H9 (cell line): ENCODE results near the gene SPRY4. TPM values are rescaled to one million over a fixed set of nuclear protein-coding genes. Genes with fewer than 3 reads are reported as not detected.

Source experiments
- DNase-seq: peaks from one replicate; pipeline ENCODE4 v3.0.0-alpha.2; 2017
- H2AFZ ChIP-seq: one replicate; pipeline ENCODE4 v1.6.1; 2013; ENCODE audit warnings: mild to moderate bottlenecking, low read length, control low read depth, moderate library complexity
- H2AK5ac ChIP-seq: 2 replicates; pipeline ENCODE4 v1.6.1; 2013; ENCODE audit warnings: low read length, control low read depth, mixed read lengths; ENCODE audit not compliant: insufficient read length
- H2BK120ac ChIP-seq: one replicate; pipeline ENCODE4 v1.6.1; 2013; ENCODE audit warnings: low read depth, mild to moderate bottlenecking, low read length, control low read depth, inconsistent platforms; ENCODE audit not compliant: poor library complexity, severe bottlenecking
- H2BK12ac ChIP-seq: 2 replicates; pipeline ENCODE4 v1.6.1; 2013; ENCODE audit warnings: low read length, control low read depth, mixed read lengths, low read depth; ENCODE audit not compliant: insufficient read length
- H2BK15ac ChIP-seq: 2 replicates; pipeline ENCODE4 v1.6.1; 2013; ENCODE audit warnings: low read depth, low read length, control low read depth
- H2BK20ac ChIP-seq: one replicate; pipeline ENCODE4 v1.6.1; 2013; ENCODE audit warnings: low read depth, mild to moderate bottlenecking, low read length, control low read depth, inconsistent platforms; ENCODE audit not compliant: poor library complexity, severe bottlenecking
- H2BK5ac ChIP-seq: 2 replicates; pipeline ENCODE4 v1.6.1; 2013; ENCODE audit warnings: low read length, control low read depth, mixed read lengths; ENCODE audit not compliant: insufficient read length
- H3K14ac ChIP-seq: 2 replicates; pipeline ENCODE4 v1.6.1; 2013; ENCODE audit warnings: low read length, control low read depth; ENCODE audit not compliant: insufficient read depth
- H3K18ac ChIP-seq: 2 replicates; pipeline ENCODE4 v1.6.1; 2013; ENCODE audit warnings: low read depth, mild to moderate bottlenecking, mixed read lengths, low read length, control low read depth; ENCODE audit not compliant: insufficient read length
- H3K23ac ChIP-seq: 2 replicates; pipeline ENCODE4 v1.6.1; 2013; ENCODE audit warnings: low read length, control low read depth, mixed read lengths, low read depth; ENCODE audit not compliant: insufficient read length
- H3K23me2 ChIP-seq: 2 replicates; pipeline ENCODE4 v1.6.1; 2013; ENCODE audit warnings: low read depth, mild to moderate bottlenecking, mixed read lengths, low read length, control low read depth; ENCODE audit not compliant: insufficient read length, poor library complexity, severe bottlenecking
- H3K27ac ChIP-seq: 2 replicates; pipeline ENCODE4 v1.5.1; 2013; ENCODE audit warnings: low read length, control low read depth, mixed read lengths, low read depth; ENCODE audit not compliant: insufficient read length
- H3K27me3 ChIP-seq: 2 replicates; pipeline ENCODE4 v1.6.1; 2013; ENCODE audit warnings: low read length, control low read depth, inconsistent platforms; ENCODE audit not compliant: insufficient read depth
- H3K4ac ChIP-seq: 2 replicates; pipeline ENCODE4 v1.6.1; 2013; ENCODE audit warnings: low read depth, mild to moderate bottlenecking, control low read depth, inconsistent platforms, low read length, moderate library complexity
- H3K4me1 ChIP-seq: 2 replicates; pipeline ENCODE4 v1.6.1; 2013; ENCODE audit warnings: low read length, control low read depth, inconsistent platforms; ENCODE audit not compliant: insufficient read depth
- H3K4me2 ChIP-seq: 2 replicates; pipeline ENCODE4 v1.6.1; 2013; ENCODE audit warnings: low read length, control low read depth, mixed read lengths; ENCODE audit not compliant: insufficient read length, insufficient read depth
- H3K56ac ChIP-seq: 2 replicates; pipeline ENCODE4 v1.6.1; 2013; ENCODE audit warnings: low read depth, mild to moderate bottlenecking, mixed read lengths, low read length, control low read depth; ENCODE audit not compliant: insufficient read length
- H3K79me1 ChIP-seq: 2 replicates; pipeline ENCODE4 v1.6.1; 2013; ENCODE audit warnings: low read depth, mild to moderate bottlenecking, moderate library complexity, low read length, control low read depth, inconsistent platforms; ENCODE audit not compliant: insufficient read depth, poor library complexity, severe bottlenecking
- H3K79me2 ChIP-seq: 2 replicates; pipeline ENCODE4 v1.6.1; 2013; ENCODE audit warnings: low read length, control low read depth, inconsistent platforms; ENCODE audit not compliant: insufficient read depth
- H3K9ac ChIP-seq: 2 replicates; pipeline ENCODE4 v1.6.1; 2013; ENCODE audit warnings: low read length, control low read depth, mixed read lengths; ENCODE audit not compliant: insufficient read length; ENCODE audit errors: extremely low read depth
- H3K9me3 ChIP-seq: one replicate; pipeline ENCODE4 v1.6.1; 2013; ENCODE audit warnings: low read depth, low read length, inconsistent platforms; ENCODE audit not compliant: control insufficient read depth
- H3T11ph ChIP-seq: one replicate; pipeline ENCODE4 v1.6.1; 2013; ENCODE audit warnings: mild to moderate bottlenecking, low read length, control low read depth, inconsistent platforms
- H4K20me1 ChIP-seq: one replicate; pipeline ENCODE4 v1.6.1; 2013; ENCODE audit not compliant: control insufficient read depth, insufficient read length, insufficient read depth
- H4K5ac ChIP-seq: 2 replicates; pipeline ENCODE4 v1.6.1; 2013; ENCODE audit warnings: low read depth, mild to moderate bottlenecking, mixed read lengths, low read length, control low read depth; ENCODE audit not compliant: insufficient read length
- H4K8ac ChIP-seq: replicated peaks from 2 replicates; pipeline ENCODE4 v1.6.1; 2013; ENCODE audit warnings: low read length, control low read depth, mixed read lengths, low read depth; ENCODE audit not compliant: insufficient read length
- H4K91ac ChIP-seq: 2 replicates; pipeline ENCODE4 v1.6.1; 2013; ENCODE audit warnings: low read depth, mild to moderate bottlenecking, moderate library complexity, mixed read lengths, low read length, control low read depth; ENCODE audit not compliant: insufficient read length
- H3K27ac Mint-ChIP-seq, 3 experiments: 2 replicates in 2 of 3; 3 replicates in 1 of 3; pipeline ENCODE4 v1.8.0; 2020 to 2021; ENCODE audit warnings: mixed read lengths in 3 of 3, mild to moderate bottlenecking in 1 of 3, moderate library complexity in 1 of 3
- H3K27me3 Mint-ChIP-seq: 2 replicates; pipeline ENCODE4 v1.8.0; 2021; ENCODE audit warnings: low read depth, mild to moderate bottlenecking, moderate library complexity, mixed read lengths
- H3K36me3 Mint-ChIP-seq, 3 experiments: 2 replicates in 2 of 3; 3 replicates in 1 of 3; pipeline ENCODE4 v1.8.0; 2020 to 2021; ENCODE audit warnings: low read depth in 3 of 3, mixed read lengths in 3 of 3; ENCODE audit not compliant: insufficient read depth in 1 of 3
- H3K4me1 Mint-ChIP-seq, 2 experiments: 2 replicates each; pipeline ENCODE4 v1.8.0; 2020; ENCODE audit warnings: mixed read lengths in 2 of 2
- H3K4me3 Mint-ChIP-seq, 2 experiments: 2 replicates in 1 of 2; 3 replicates in 1 of 2; pipeline ENCODE4 v1.8.0; 2020 to 2021; ENCODE audit warnings: mild to moderate bottlenecking in 2 of 2, mixed read lengths in 2 of 2, moderate library complexity in 1 of 2
- H3K9me3 Mint-ChIP-seq, 2 experiments: 2 replicates in 1 of 2; 3 replicates in 1 of 2; pipeline ENCODE4 v1.8.0; 2020; ENCODE audit warnings: mild to moderate bottlenecking in 2 of 2, mixed read lengths in 2 of 2, moderate library complexity in 1 of 2
- WGBS: extraction: QIAGEN DNeasy Blood & Tissue Kit; methylation state at CpG from one replicate; pipeline ENCODE4 v1.1.7; 2013; ENCODE audit warnings: missing lambda C conversion rate, low lambda C conversion rate, mixed read lengths; ENCODE audit not compliant: insufficient read length; ENCODE audit errors: extremely low coverage; 5-methylcytosine and 5-hydroxymethylcytosine counted together
- total RNA-seq: library from RNA; stranded (reverse); gene quantifications from 2 replicates; pipeline ENCODE4 v1.2.1, GENCODE V29; 2021
- TF ChIP-seq, protein P1 (sequence below): fragments of 200-600 bp; sonication (generic); conservative IDR thresholded peaks from 3 replicates; pipeline ENCODE4 v1.8.0; 2021; ENCODE audit warnings: antibody characterized with exemption, mild to moderate bottlenecking

SPRY4 gene
- total RNA-seq, 1 experiment from 2014 or later = 92.4 TPM

DNA sequence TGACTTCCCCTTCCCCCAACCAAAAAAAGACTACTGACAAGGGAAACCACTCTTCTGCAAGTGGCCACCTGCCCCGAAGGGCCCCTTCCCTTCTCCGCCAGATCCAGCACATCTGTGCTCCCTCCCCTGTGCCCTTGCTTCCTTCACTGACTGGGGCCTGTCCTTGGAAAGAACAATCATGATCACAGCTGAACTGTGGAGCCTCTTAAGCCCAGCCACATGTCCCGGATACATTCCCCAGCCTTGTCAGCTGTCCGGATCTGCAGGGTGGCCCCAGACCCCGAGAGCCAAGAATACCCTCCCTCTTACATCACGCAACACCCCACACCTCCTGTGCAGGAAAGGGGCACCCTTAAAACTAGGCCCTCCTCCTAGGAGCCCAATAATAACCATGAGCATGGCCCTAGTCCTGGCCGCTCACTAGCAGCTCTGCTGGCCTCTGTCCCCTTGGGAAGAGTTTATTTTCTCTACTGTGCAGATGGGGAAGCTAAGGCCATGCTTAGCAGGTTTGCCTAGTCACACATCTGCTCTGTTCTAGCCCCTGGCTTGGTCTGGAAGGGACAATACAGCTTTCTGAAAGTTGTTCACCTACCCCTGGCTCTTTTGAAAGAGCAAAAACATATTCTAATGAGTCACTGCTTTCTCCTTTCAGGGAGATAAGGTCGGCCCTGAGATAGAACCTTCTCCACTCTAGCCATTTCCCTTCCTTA is 3.8 kb downstream of the SPRY4 start:
- H3K36me3 Mint-ChIP-seq = peaks cover 0 to 75% (median 68%) of the 10 kb centered on the region in 3 experiments; a peak in 5 of 7 replicates
- H3K18ac ChIP-seq = no peak overlapping the region
- H3K23ac ChIP-seq = no peak overlapping the region
- WGBS = no CpG with 5 or more reads among the region's 8 CpGs
- no peak overlapping the region for H3K27ac ChIP-seq
- no peak overlapping the region for H2AK5ac ChIP-seq
- no peak overlapping the region for H2BK12ac ChIP-seq
- no peak overlapping the region for H2BK20ac ChIP-seq
- peak; percentile 39 for DNase-seq
- no peak overlapping the region for H3K56ac ChIP-seq
- no peaks in the 10 kb centered on the region for H3K9me3 ChIP-seq
- no peak overlapping the region for H2AFZ ChIP-seq
- peaks cover 10% of the 10 kb centered on the region for H4K20me1 ChIP-seq
- no peak overlapping the region for H4K91ac ChIP-seq
- H3K27me3 ChIP-seq = no peaks in the 10 kb centered on the region
- peaks cover 87% of the 10 kb centered on the region for H3K79me2 ChIP-seq
- no peak overlapping the region for H4K8ac ChIP-seq
- H3T11ph ChIP-seq = no peak overlapping the region
- H3K9ac ChIP-seq = peak overlapping the region; percentile 53
- 0 out of 2 replicates have a peak overlapping the region, but pooled peaks have one; percentile 4 for H3K14ac ChIP-seq
- H3K4me3 Mint-ChIP-seq = peak overlapping the region; percentile 96 to 99
- H3K79me1 ChIP-seq = no peaks in the 10 kb centered on the region
- peak overlapping the region; percentile 29 to 77 (median 39); a peak in 5 of 7 replicates for H3K27ac Mint-ChIP-seq
- peaks cover 6% of the 10 kb centered on the region for H3K27me3 Mint-ChIP-seq
- peaks cover 30% of the 10 kb centered on the region for H3K23me2 ChIP-seq
- TF ChIP-seq, protein P1, sequence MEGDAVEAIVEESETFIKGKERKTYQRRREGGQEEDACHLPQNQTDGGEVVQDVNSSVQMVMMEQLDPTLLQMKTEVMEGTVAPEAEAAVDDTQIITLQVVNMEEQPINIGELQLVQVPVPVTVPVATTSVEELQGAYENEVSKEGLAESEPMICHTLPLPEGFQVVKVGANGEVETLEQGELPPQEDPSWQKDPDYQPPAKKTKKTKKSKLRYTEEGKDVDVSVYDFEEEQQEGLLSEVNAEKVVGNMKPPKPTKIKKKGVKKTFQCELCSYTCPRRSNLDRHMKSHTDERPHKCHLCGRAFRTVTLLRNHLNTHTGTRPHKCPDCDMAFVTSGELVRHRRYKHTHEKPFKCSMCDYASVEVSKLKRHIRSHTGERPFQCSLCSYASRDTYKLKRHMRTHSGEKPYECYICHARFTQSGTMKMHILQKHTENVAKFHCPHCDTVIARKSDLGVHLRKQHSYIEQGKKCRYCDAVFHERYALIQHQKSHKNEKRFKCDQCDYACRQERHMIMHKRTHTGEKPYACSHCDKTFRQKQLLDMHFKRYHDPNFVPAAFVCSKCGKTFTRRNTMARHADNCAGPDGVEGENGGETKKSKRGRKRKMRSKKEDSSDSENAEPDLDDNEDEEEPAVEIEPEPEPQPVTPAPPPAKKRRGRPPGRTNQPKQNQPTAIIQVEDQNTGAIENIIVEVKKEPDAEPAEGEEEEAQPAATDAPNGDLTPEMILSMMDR = no peak
- H3K4ac ChIP-seq = no peak overlapping the region
- peaks cover 0 to 2% of the 10 kb centered on the region in 2 experiments; a peak in 1 of 5 replicates for H3K9me3 Mint-ChIP-seq
- H3K4me1 Mint-ChIP-seq = peaks cover 62 to 74% of the 10 kb centered on the region in 2 experiments
- no peak overlapping the region for H4K5ac ChIP-seq
- H2BK5ac ChIP-seq = no peak overlapping the region
- peak overlapping the region; percentile 94 for H3K4me2 ChIP-seq
- no peak overlapping the region for H2BK15ac ChIP-seq
- no peak overlapping the region for H2BK120ac ChIP-seq
- peaks cover 13% of the 10 kb centered on the region for H3K4me1 ChIP-seq
